GM12872 (cell line): ENCODE measurements around the gene ASTN2.

ENCODE experiments used
- CTCF ChIP-seq: IDR thresholded peaks from 3 replicates; pipeline ENCODE4 v1.5.1; 2011; ENCODE audit warnings: low read depth, mild to moderate bottlenecking, low read length, moderate library complexity; ENCODE audit not compliant: insufficient read depth

Gene ASTN2

GRCh38 chr9:117083559-117083958, 331.3 kb downstream of the ASTN2 start:
- TF ChIP-seq CTCF, result no peak

GRCh38 chr9:117081641-117082317, 333.1 kb downstream of the ASTN2 start:
- no peak for TF ChIP-seq CTCF

- no peak for TF ChIP-seq CTCF
These were observed 334.0 kb downstream of the ASTN2 start for GRCh38 chr9:117080765-117081390.

- TF ChIP-seq CTCF, result no peak
These were observed 338.1 kb downstream of the ASTN2 start for GRCh38 chr9:117076571-117077290.

GRCh38 chr9:117075636-117076035, 339.2 kb downstream of the ASTN2 start:
- no peak for TF ChIP-seq CTCF

GRCh38 chr9:117074784-117075520, 339.9 kb downstream of the ASTN2 start:
- no peak for TF ChIP-seq CTCF

- TF ChIP-seq CTCF, result no peak
These were observed 340.6 kb downstream of the ASTN2 start for GRCh38 chr9:117074342-117074662.
